SK-N-SH (cell line): ENCODE results near the gene B4GALT6. TPM values are rescaled to one million over a fixed set of nuclear protein-coding genes. Genes with fewer than 3 reads are reported as not detected.

Experiments
- CTCF ChIA-PET: fragments of 300-600, 350-600 bp; formaldehyde crosslinking; extraction: SDS; loops from one replicate; lab custom pipeline; 2021; lab: Yijun Ruan, JAX
- POLR2A ChIA-PET: fragments of 350-600 bp; sonication (Branson Sonifier 250); formaldehyde crosslinking; extraction: SDS; loops from one replicate; lab custom pipeline; 2020; ENCODE audit warnings: antibody characterized with exemption, inconsistent platforms; lab: Yijun Ruan, JAX
- DNase-seq: peaks from one replicate; pipeline ENCODE4 v3.0.0; 2012
- H2AFZ ChIP-seq: fragments of 200-600 bp; sonication (generic); 2 replicates; pipeline ENCODE4 v1.8.1; 2016; ENCODE audit warnings: antibody characterized with exemption, mild to moderate bottlenecking, low read depth
- H3F3A ChIP-seq: fragments of 200-600 bp; sonication (generic); replicated peaks from 2 replicates; pipeline ENCODE3; 2016; ENCODE audit warnings: antibody characterized with exemption, mild to moderate bottlenecking; ENCODE audit not compliant: insufficient read depth
- H3K27ac ChIP-seq, 2 experiments: fragments of 200-500 bp in 1 of 2; fragments of 200-600 bp in 1 of 2; sonication (Bioruptor generic) in 1 of 2; sonication (generic), shearing (Covaris generic) in 1 of 2; 2 replicates each; pipeline versions ENCODE4 v1.5.1 to v1.6.1; 2014 to 2016; ENCODE audit warnings: low read depth in 2 of 2, inconsistent platforms in 1 of 2, low read length in 1 of 2, mild to moderate bottlenecking in 1 of 2, mixed read lengths in 1 of 2
- H3K27me3 ChIP-seq: fragments of 200-600 bp; sonication (generic), shearing (Covaris generic); 2 replicates; pipeline ENCODE4 v1.6.1; 2016; ENCODE audit warnings: mixed run types; ENCODE audit not compliant: insufficient read depth
- H3K36me3 ChIP-seq, 2 experiments: fragments of 200-500 bp in 1 of 2; fragments of 200-600 bp in 1 of 2; sonication (Bioruptor generic) in 1 of 2; sonication (generic) in 1 of 2; replicated peaks in 1 of 2; 2 replicates each; pipeline versions ENCODE3 to v1.5.1; 2014 to 2016; ENCODE audit warnings: low read length in 1 of 2, mild to moderate bottlenecking in 1 of 2; ENCODE audit not compliant: insufficient read depth in 2 of 2, control insufficient read depth in 1 of 2
- H3K4me1 ChIP-seq, 2 experiments: fragments of 200-500 bp in 1 of 2; fragments of 200-600 bp in 1 of 2; sonication (Bioruptor generic) in 1 of 2; sonication (generic), shearing (Covaris generic) in 1 of 2; 2 replicates each; pipeline versions ENCODE4 v1.5.1 to v1.6.1; 2014 to 2016; ENCODE audit warnings: low read depth in 1 of 2, low read length in 1 of 2, mixed run types in 1 of 2; ENCODE audit not compliant: insufficient read depth in 2 of 2, control insufficient read depth in 1 of 2
- H3K4me2 ChIP-seq: fragments of 200-600 bp; sonication (generic), shearing (Covaris generic); 2 replicates; pipeline ENCODE4 v1.6.1; 2017; ENCODE audit warnings: mixed run types
- H3K4me3 ChIP-seq, 2 experiments: fragments of 200-500 bp in 1 of 2; fragments of 200-600 bp in 1 of 2; sonication (Bioruptor generic) in 1 of 2; sonication (generic), shearing (Covaris generic) in 1 of 2; 2 replicates each; pipeline versions ENCODE4 v1.5.1 to v1.8.1; 2014 to 2016; ENCODE audit warnings: low read depth in 2 of 2, inconsistent platforms in 1 of 2, low read length in 1 of 2, mild to moderate bottlenecking in 1 of 2, mixed read lengths in 1 of 2, moderate library complexity in 1 of 2
- H3K79me2 ChIP-seq: fragments of 200-600 bp; sonication (generic); 2 replicates; pipeline ENCODE4 v1.8.1; 2017; ENCODE audit warnings: mild to moderate bottlenecking; ENCODE audit not compliant: insufficient read depth
- H3K9ac ChIP-seq: fragments of 200-600 bp; sonication (generic); 2 replicates; pipeline ENCODE4 v1.6.1; 2017; ENCODE audit warnings: mixed run types
- H3K9me2 ChIP-seq: fragments of 200-600 bp; sonication (generic); 2 replicates; pipeline ENCODE4 v1.6.1; 2017; ENCODE audit warnings: mixed run types
- H3K9me3 ChIP-seq: fragments of 200-600 bp; sonication (generic); 2 replicates; pipeline ENCODE4 v1.6.1; 2017; ENCODE audit warnings: mixed run types, mild to moderate bottlenecking, moderate library complexity
- H4K20me1 ChIP-seq: fragments of 200-600 bp; sonication (generic); 2 replicates; pipeline ENCODE4 v1.6.1; 2017; ENCODE audit warnings: mild to moderate bottlenecking, mixed run types; ENCODE audit not compliant: insufficient read depth
- CTCF ChIP-seq: fragments of 200-600 bp; sonication (generic); IDR thresholded peaks from 2 replicates; pipeline ENCODE4 v1.6.1; 2017; ENCODE audit warnings: antibody characterized with exemption, mild to moderate bottlenecking, moderate library complexity
- ELF1 ChIP-seq: IDR thresholded peaks from 2 replicates; pipeline ENCODE4 v1.4.0; 2012
- EP300 ChIP-seq, 2 experiments: IDR thresholded peaks; 2 replicates each; pipeline versions ENCODE4 v1.4.0 to v1.6.1; 2012; ENCODE audit warnings: borderline replicate concordance in 1 of 2, low read depth in 1 of 2, low read length in 1 of 2
- GATA2 ChIP-seq: sonication (generic); formaldehyde crosslinking; IDR thresholded peaks from 2 replicates; pipeline ENCODE4 v1.5.0; 2020; ENCODE audit warnings: mild to moderate bottlenecking, missing genetic modification reagents
- JUND ChIP-seq: IDR thresholded peaks from 2 replicates; pipeline ENCODE4 v1.4.0; 2012
- MAX ChIP-seq: IDR thresholded peaks from 2 replicates; pipeline ENCODE4 v1.4.0; 2012; ENCODE audit warnings: low read depth
- NFIC ChIP-seq: IDR thresholded peaks from 2 replicates; pipeline ENCODE4 v1.4.0; 2012; ENCODE audit warnings: borderline replicate concordance
- NRF1 ChIP-seq: IDR thresholded peaks from 2 replicates; pipeline ENCODE4 v1.6.1; 2012; ENCODE audit warnings: low read depth, mild to moderate bottlenecking, low read length
- PBX3 ChIP-seq: IDR thresholded peaks from 2 replicates; pipeline ENCODE4; 2012
- POLR2AphosphoS5 ChIP-seq: IDR thresholded peaks from 2 replicates; pipeline ENCODE4 v1.6.1; 2012; ENCODE audit warnings: low read depth, low read length
- RAD21 ChIP-seq: IDR thresholded peaks from 2 replicates; pipeline ENCODE4 v1.6.1; 2012; ENCODE audit warnings: mild to moderate bottlenecking, low read length
- RCOR1 ChIP-seq: fragments of 150-350 bp; IDR thresholded peaks from 2 replicates; pipeline ENCODE4 v1.6.1; 2017; ENCODE audit warnings: antibody characterized with exemption, low read length
- SMC3 ChIP-seq: IDR thresholded peaks from 2 replicates; pipeline ENCODE4 v1.6.1; 2012; ENCODE audit warnings: low read depth, low read length, improper control_type of control experiment
- TAF1 ChIP-seq: IDR thresholded peaks from 2 replicates; pipeline ENCODE4 v1.6.1; 2012; ENCODE audit warnings: low read depth, mild to moderate bottlenecking, low read length, moderate library complexity, borderline replicate concordance
- TCF12 ChIP-seq: IDR thresholded peaks from 2 replicates; pipeline ENCODE4 v1.4.0; 2012
- TEAD4 ChIP-seq: IDR thresholded peaks from 2 replicates; pipeline ENCODE4 v1.4.0; 2012; ENCODE audit warnings: mild to moderate bottlenecking, borderline replicate concordance; ENCODE audit not compliant: insufficient read depth
- USF1 ChIP-seq: IDR thresholded peaks from 2 replicates; pipeline ENCODE4 v1.4.0; 2012; ENCODE audit warnings: low read depth, borderline replicate concordance
- USF2 ChIP-seq: fragments of 150-350 bp; IDR thresholded peaks from 2 replicates; pipeline ENCODE4 v1.6.1; 2017; ENCODE audit warnings: antibody characterized with exemption, low read length, low read depth, borderline replicate concordance
- WGBS: methylation state at CpG from one replicate; pipeline ENCODE4 v1.1.6; 2017; ENCODE audit warnings: low lambda C conversion rate; 5-methylcytosine and 5-hydroxymethylcytosine counted together
- polyA plus RNA-seq, 3 experiments: library from polyadenylated mRNA; depleted of rRNA; stranded (reverse); fragments of >200 nt; gene quantifications; 2 replicates each; pipeline ENCODE4 v1.2.3, GENCODE V29; 2012

B4GALT6 gene
- polyA plus RNA-seq, 1 of the 3 experiments (the other 2 are of a cell fraction), result 3.1 TPM

GRCh38 chr18:31585991-31586390 lies 98.4 kb downstream of the B4GALT6 start (continued):
- TF ChIP-seq TEAD4 (no peak), USF2 (no peak)

- H3K27ac ChIP-seq, result no peak overlapping the region
- ChIA-PET POLR2A (no interaction called here), CTCF (interaction anchor here (0.6 kb wide), 1 partner anchor 18 kb away, joined by 3 read pairs; no protein-coding TSS in a partner anchor)
- H4K20me1 ChIP-seq, result no peaks in the 10 kb centered on the region
- H3K27me3 ChIP-seq, result no peaks in the 10 kb centered on the region
- TF ChIP-seq GATA2 (CRISPR knock-in tag) (no peak), POLR2AphosphoS5 (no peak), RCOR1 (no peak)
- no peak overlapping the region for H3K9ac ChIP-seq
- H2AFZ ChIP-seq, result no peak overlapping the region
- no peaks in the 10 kb centered on the region for H3K9me3 ChIP-seq
- DNase-seq, result no peak
- WGBS, result 84% methylated on average over 5 of the region's 5 CpGs
- no peaks in the 10 kb centered on the region for H3K36me3 ChIP-seq
- no peaks in the 10 kb centered on the region for H3K9me2 ChIP-seq
- H3K4me2 ChIP-seq, result no peak overlapping the region
- peaks cover 4% of the 10 kb centered on the region for H3F3A ChIP-seq
- no peak overlapping the region for H3K4me3 ChIP-seq
- no peaks in the 10 kb centered on the region for H3K79me2 ChIP-seq
- no peaks in the 10 kb centered on the region; a peak in 2 of 4 replicates for H3K4me1 ChIP-seq
Measured at GRCh38 chr18:31583185-31583854, 101.1 kb downstream of the B4GALT6 start.

- CTCF ChIA-PET, result interaction anchor here (1.5 kb wide), 1 partner anchor 396 kb away, joined by 4 read pairs; no protein-coding TSS in a partner anchor
- Histone ChIP-seq H3K79me2 (no peaks in the 10 kb centered on the region), H3K27ac (peak overlapping the region in 1 of 2 experiments; percentile 37; a peak in 1 of 4 replicates), H3K4me3 (no peak overlapping the region), H2AFZ (peak overlapping the region; percentile 72; the same call in 1 of the 2 replicates), H3F3A (peaks cover 4% of the 10 kb centered on the region), H3K27me3 (no peaks in the 10 kb centered on the region), H3K4me1 (no peaks in the 10 kb centered on the region; a peak in 2 of 4 replicates), H4K20me1 (no peaks in the 10 kb centered on the region), H3K9ac (no peak overlapping the region), H3K4me2 (peak overlapping the region; percentile 40; the same call in 1 of the 2 replicates), H3K9me3 (no peaks in the 10 kb centered on the region), H3K36me3 (no peaks in the 10 kb centered on the region), H3K9me2 (no peaks in the 10 kb centered on the region)
- DNase-seq, result no peak
- POLR2A ChIA-PET, result no interaction called here
- 23% methylated on average over 4 of the region's 4 CpGs for WGBS
- TF ChIP-seq NFIC, result 0 out of 2 replicates have a peak, but pooled peaks have one; percentile 12
- TF ChIP-seq MAX, result peak; percentile 48; the same call in 1 of the 2 replicates
- TF ChIP-seq NRF1, result no peak
- TF ChIP-seq JUND, result peak; percentile 34; the same call in 1 of the 2 replicates
- peak in 1 of 2 experiments; percentile 38; a peak in 1 of 4 replicates for TF ChIP-seq EP300 (IDR thresholded peaks at IDR 0.05; ENCODE audit: borderline replicate concordance in 1 of 2, low read depth in 1 of 2, low read length in 1 of 2)
- TF ChIP-seq TCF12, result peak; percentile 74
- TF ChIP-seq GATA2 (CRISPR knock-in tag), result no peak
- no peak for TF ChIP-seq ELF1
- TF ChIP-seq PBX3, result peak; percentile 68
- TF ChIP-seq CTCF, result no peak
- no peak for TF ChIP-seq RCOR1
- TF ChIP-seq SMC3, result no peak
- TF ChIP-seq USF1, result no peak
- TF ChIP-seq TEAD4, result peak; percentile 56; the same call in 1 of the 2 replicates
- TF ChIP-seq RAD21, result no peak
- no peak for TF ChIP-seq TAF1
Measured at GRCh38 chr18:31581498-31582197, 102.7 kb downstream of the B4GALT6 start.
